HEK293T (cell line): ENCODE data around the gene BAIAP2L2.

Experiments used
- ARNT ChIP-seq: fragments of 450-650 bp; IDR thresholded peaks from 2 replicates; pipeline ENCODE4 v1.6.1; 2017; ENCODE audit warnings: mild to moderate bottlenecking
- BHLHE40 ChIP-seq: fragments of 450-650 bp; IDR thresholded peaks from 2 replicates; pipeline ENCODE4 v1.6.1; 2016; ENCODE audit warnings: mild to moderate bottlenecking, moderate library complexity, borderline replicate concordance
- FOXA1 ChIP-seq: fragments of 450-650 bp; IDR thresholded peaks from 2 replicates; pipeline ENCODE4 v1.6.1; 2016; ENCODE audit warnings: mild to moderate bottlenecking
- FOXK2 ChIP-seq: fragments of 450-650 bp; IDR thresholded peaks from 2 replicates; pipeline ENCODE4 v1.6.1; 2016; ENCODE audit warnings: mild to moderate bottlenecking
- FOXM1 ChIP-seq: fragments of 450-650 bp; IDR thresholded peaks from 2 replicates; pipeline ENCODE4 v1.6.1; 2017; ENCODE audit warnings: mild to moderate bottlenecking, borderline replicate concordance
- HDGF ChIP-seq: fragments of 450-650 bp; IDR thresholded peaks from 2 replicates; pipeline ENCODE4 v1.6.1; 2017; ENCODE audit warnings: antibody characterized with exemption, borderline replicate concordance
- NFRKB ChIP-seq: fragments of 450-650 bp; IDR thresholded peaks from 2 replicates; pipeline ENCODE4 v1.6.1; 2016; ENCODE audit warnings: mild to moderate bottlenecking, moderate library complexity
- SP1 ChIP-seq: fragments of 450-650 bp; IDR thresholded peaks from 2 replicates; pipeline ENCODE4 v1.6.1; 2017
- SUZ12 ChIP-seq: fragments of 450-650 bp; IDR thresholded peaks from 2 replicates; pipeline ENCODE4 v1.6.1; 2016; ENCODE audit warnings: mild to moderate bottlenecking
- TARDBP ChIP-seq: fragments of 450-650 bp; IDR thresholded peaks from 2 replicates; pipeline ENCODE4 v1.6.1; 2016
- ZNF384 ChIP-seq: fragments of 450-650 bp; IDR thresholded peaks from 2 replicates; pipeline ENCODE4 v1.6.1; 2016

DNA sequence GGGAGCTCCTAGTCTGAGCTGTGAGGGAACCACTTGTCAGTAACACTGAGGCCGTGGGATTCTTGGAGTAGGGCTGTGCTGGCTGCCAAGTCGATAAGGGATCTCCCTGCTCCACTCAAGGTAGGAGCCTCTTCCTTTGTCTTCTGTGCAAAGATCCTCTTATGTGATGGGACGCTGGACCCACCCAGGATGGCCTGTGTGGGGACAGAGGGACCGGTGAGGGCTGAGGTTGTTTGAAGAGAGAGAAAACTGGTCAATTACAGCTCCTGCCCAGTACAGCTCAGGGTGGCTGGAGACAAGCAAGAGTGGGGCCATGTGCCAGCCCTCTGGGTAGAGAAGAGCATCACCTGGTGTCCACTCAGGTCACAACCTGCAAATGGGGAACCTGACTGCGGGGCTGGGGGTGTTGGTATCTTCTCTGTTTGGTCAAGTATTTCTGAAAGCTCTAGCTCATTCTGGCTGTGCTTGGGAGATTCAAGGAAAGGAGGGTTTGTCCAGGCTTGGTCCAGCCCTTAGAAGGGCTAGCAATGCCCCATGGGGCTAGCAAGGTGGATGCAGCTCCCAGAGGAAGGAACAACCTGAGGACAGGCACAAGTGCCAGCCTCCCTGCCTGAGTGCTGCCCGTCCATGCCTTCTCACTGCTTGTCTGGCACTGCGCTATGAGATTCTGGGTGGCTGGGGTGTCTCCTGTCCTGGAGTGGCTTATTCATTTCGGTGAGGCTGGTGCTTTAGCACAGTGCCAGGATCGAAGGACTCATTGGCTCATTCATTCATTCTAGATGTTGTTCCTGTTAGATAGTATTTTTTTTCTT, 27.6 kb upstream of the BAIAP2L2 start:
- TF ChIP-seq HDGF (no peak), TARDBP (no peak), NFRKB (no peak), ZNF384 (no peak), FOXM1 (no peak), SP1 (no peak), SUZ12 (no peak), FOXK2 (no peak), BHLHE40 (no peak), ARNT (no peak), FOXA1 (no peak)
